ENCODE results near the gene MIAT.

DNA sequence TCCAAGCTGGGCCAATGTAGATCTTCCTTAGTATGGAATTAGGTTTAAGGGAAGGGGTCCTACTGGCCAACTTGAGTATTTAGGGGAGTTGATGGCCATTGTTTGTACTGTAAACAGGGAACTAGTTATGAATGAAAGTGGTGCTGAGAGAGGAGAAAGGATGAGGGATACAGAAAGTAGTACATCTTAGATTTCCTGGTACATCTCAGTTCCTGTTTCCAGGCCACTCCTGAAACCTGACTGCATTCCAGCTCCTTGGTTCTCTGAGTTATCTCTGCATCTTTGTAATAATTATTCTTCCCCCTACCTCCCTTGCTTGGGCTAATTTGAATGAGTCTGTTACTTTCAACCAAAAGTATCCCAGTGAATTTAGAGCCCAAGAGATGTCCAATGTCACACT is 30.1 kb downstream of the MIAT start:
- TF ChIP-seq, protein P1, sequence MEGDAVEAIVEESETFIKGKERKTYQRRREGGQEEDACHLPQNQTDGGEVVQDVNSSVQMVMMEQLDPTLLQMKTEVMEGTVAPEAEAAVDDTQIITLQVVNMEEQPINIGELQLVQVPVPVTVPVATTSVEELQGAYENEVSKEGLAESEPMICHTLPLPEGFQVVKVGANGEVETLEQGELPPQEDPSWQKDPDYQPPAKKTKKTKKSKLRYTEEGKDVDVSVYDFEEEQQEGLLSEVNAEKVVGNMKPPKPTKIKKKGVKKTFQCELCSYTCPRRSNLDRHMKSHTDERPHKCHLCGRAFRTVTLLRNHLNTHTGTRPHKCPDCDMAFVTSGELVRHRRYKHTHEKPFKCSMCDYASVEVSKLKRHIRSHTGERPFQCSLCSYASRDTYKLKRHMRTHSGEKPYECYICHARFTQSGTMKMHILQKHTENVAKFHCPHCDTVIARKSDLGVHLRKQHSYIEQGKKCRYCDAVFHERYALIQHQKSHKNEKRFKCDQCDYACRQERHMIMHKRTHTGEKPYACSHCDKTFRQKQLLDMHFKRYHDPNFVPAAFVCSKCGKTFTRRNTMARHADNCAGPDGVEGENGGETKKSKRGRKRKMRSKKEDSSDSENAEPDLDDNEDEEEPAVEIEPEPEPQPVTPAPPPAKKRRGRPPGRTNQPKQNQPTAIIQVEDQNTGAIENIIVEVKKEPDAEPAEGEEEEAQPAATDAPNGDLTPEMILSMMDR (conservative IDR thresholded peaks at IDR 0.05 in 1 of 2, IDR thresholded peaks at IDR 0.05 in 1 of 2; ENCODE audit: low read depth in 1 of 2, low read length in 2 of 2): no peak
- no peak for TF ChIP-seq EZH2 (IDR thresholded peaks at IDR 0.05; ENCODE audit: low read length, missing control alignments)
